ENCODE data around the gene SACS. TPM values are rescaled to one million over a fixed set of nuclear protein-coding genes. Genes with fewer than 3 reads are reported as not detected.

The SACS gene
- total RNA-seq, 6 experiments from 2014 or later: 1.5 to 5.9 (median 3.3) TPM

- TF ChIP-seq POLR2A (IDR thresholded peaks at IDR 0.05): no peak
- TF ChIP-seq, protein P1, sequence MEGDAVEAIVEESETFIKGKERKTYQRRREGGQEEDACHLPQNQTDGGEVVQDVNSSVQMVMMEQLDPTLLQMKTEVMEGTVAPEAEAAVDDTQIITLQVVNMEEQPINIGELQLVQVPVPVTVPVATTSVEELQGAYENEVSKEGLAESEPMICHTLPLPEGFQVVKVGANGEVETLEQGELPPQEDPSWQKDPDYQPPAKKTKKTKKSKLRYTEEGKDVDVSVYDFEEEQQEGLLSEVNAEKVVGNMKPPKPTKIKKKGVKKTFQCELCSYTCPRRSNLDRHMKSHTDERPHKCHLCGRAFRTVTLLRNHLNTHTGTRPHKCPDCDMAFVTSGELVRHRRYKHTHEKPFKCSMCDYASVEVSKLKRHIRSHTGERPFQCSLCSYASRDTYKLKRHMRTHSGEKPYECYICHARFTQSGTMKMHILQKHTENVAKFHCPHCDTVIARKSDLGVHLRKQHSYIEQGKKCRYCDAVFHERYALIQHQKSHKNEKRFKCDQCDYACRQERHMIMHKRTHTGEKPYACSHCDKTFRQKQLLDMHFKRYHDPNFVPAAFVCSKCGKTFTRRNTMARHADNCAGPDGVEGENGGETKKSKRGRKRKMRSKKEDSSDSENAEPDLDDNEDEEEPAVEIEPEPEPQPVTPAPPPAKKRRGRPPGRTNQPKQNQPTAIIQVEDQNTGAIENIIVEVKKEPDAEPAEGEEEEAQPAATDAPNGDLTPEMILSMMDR (IDR thresholded peaks at IDR 0.05): no peak
- Histone ChIP-seq H3K9me3 (no peaks in the 10 kb centered on the region), H3K4me1 (no peaks in the 10 kb centered on the region), H3K4me3 (no peak overlapping the region), H3K36me3 (peaks cover 0 to 2% (median 0%) of the 10 kb centered on the region in 4 donors), H3K27ac (no peak overlapping the region), H3K27me3 (no peaks in the 10 kb centered on the region)
- WGBS (ENCODE audit: insufficient coverage, low coverage, low lambda C conversion rate, missing lambda C conversion rate): 38% methylated on average over 5 of the region's 5 CpGs
- ATAC-seq (no peak), DNase-seq (no peak)
- intact Hi-C loops (cut with DNase I): no loop called here
These were observed 61.1 kb downstream of the SACS start for GRCh38 chr13:23372264-23372906.

GRCh38 chr13:23367907-23368306 is 65.6 kb downstream of the SACS start:
- TF ChIP-seq POLR2A (IDR thresholded peaks at IDR 0.05): no peak
- TF ChIP-seq, protein P1 (IDR thresholded peaks at IDR 0.05): no peak
- WGBS (ENCODE audit: insufficient coverage, low coverage, low lambda C conversion rate, missing lambda C conversion rate): 100% methylated on average over 6 of the region's 6 CpGs
- Histone ChIP-seq H3K27ac (no peak overlapping the region), H3K4me1 (no peaks in the 10 kb centered on the region), H3K4me3 (no peak overlapping the region), H3K9me3 (no peaks in the 10 kb centered on the region), H3K36me3 (peaks cover 0 to 15% (median 0%) of the 10 kb centered on the region in 4 donors), H3K27me3 (no peaks in the 10 kb centered on the region)
- no peak for DNase-seq
- intact Hi-C loops (cut with DNase I): no loop called here
- ATAC-seq: no peak

DNA sequence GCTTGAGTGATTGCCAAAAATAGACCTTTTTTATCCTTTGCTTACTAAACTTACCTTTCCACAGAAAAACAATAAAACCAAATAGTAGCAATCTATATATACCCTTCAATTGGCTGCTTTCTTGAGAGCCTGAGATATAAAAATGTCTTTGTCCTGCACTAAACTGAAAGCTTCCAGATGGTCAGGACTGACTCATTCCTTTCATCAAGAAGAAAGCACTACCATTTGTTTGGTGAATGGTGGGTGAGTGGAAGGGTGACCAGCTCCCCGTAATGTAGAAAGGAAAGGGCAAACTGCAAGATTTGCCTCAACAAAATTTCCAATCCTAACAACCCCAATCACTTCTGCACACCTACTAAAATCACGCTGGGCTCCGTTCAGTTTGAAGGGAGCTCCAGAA is 67.8 kb downstream of the SACS start:
- TF ChIP-seq, protein P1 (IDR thresholded peaks at IDR 0.05): no peak
- TF ChIP-seq POLR2A (IDR thresholded peaks at IDR 0.05): no peak
- Histone ChIP-seq H3K4me1 (no peaks in the 10 kb centered on the region), H3K27me3 (no peaks in the 10 kb centered on the region), H3K36me3 (peaks cover 0 to 15% (median 0%) of the 10 kb centered on the region in 4 donors), H3K27ac (no peak overlapping the region), H3K9me3 (no peaks in the 10 kb centered on the region), H3K4me3 (no peak overlapping the region)
- 100% methylated on average over 3 of the region's 3 CpGs for WGBS (ENCODE audit: insufficient coverage, low coverage, low lambda C conversion rate, missing lambda C conversion rate)
- intact Hi-C loops (cut with DNase I): no loop called here
- DNase-seq (no peak), ATAC-seq (no peak)

DNA sequence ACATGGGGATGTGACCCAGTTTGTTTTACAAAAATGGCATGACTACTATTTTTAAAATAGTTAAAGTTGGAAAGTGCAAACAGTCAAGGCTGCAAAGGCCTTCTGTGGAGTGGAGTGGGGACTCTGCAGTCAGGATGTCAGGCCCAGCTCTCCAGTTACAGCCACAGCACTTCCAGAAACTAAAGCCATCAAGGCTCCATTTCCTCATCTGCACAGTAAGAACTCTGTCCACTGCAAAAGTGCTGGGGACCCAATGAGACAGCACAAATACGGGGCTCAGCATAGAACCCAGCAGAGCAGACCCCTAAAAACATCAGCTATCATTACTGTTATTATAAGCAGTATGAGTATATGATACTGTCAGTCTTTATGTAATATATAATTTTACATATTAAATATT is 73.6 kb downstream of the SACS start:
- Histone ChIP-seq H3K4me1 (no peaks in the 10 kb centered on the region), H3K27me3 (no peaks in the 10 kb centered on the region), H3K36me3 (peaks cover 0 to 5% (median 0%) of the 10 kb centered on the region in 4 donors), H3K4me3 (no peak overlapping the region), H3K9me3 (no peaks in the 10 kb centered on the region), H3K27ac (no peak overlapping the region)
- TF ChIP-seq, protein P1 (IDR thresholded peaks at IDR 0.05): no peak
- TF ChIP-seq POLR2A (IDR thresholded peaks at IDR 0.05): no peak
- DNase-seq (no peak), ATAC-seq (no peak)
- WGBS (ENCODE audit: insufficient coverage, low coverage, low lambda C conversion rate, missing lambda C conversion rate): 86% methylated on average over 1 of the region's 1 CpG
- intact Hi-C loops (cut with DNase I): no loop called here
